HG02973 (cell line): ENCODE results near the gene MIGA2.
A peak's percentile ranks its signal among the peaks of the same experiment; 100 is the strongest.

Experiments
- ATAC-seq: cut with Tn5 transposase; IDR thresholded peaks from one replicate; pipeline ENCODE4 v1.9.1; 2021; ENCODE audit warnings: moderate library complexity; ENCODE audit not compliant: unreplicated experiment

Gene MIGA2

GRCh38 chr9:129071526-129072126 lies 35.2 kb downstream of the MIGA2 start:
- no peak for ATAC-seq

DNA sequence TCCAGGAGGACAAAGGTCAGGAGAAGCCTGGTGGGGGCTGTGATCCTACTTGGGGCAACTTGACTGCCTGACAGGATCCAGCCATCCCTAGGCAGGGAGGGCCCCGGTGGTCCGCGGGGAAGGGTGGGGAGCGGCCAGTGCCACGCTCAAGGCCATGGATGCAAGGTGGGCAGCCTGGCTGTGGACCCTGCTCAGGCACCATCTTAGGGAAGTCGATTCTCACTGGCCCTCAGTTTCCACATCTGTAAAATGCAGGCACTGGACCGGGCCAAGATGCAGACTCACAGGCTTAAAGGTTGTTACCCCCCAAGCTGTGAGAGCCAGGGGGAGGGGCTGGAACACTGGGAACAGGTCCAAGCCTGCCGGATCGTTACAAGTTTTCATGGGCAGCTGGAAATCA lies 35.7 kb downstream of the MIGA2 start:
- ATAC-seq = no peak

GRCh38 chr9:129073404-129073803 lies 37.0 kb downstream of the MIGA2 start:
- ATAC-seq = no peak

DNA sequence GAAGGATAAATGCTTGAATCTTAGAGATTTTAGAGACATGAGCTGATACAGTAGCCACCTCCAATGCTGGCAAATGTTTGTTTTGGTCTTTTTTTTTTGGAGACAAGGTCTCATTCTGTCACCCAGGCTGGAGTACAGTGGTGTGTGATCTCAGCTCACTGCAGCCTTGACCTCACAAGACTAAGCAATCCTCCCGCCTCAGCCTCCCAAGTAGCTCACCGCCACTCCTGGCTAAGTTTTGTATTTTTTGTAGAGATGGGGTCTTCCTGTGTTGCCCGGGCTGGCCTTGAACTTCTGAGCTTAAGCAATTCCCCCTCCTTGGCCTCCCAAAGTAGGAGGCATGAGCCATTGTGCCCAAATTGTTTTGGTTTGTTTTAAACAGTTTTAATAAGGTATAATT lies 37.7 kb downstream of the MIGA2 start:
- no peak for ATAC-seq

DNA sequence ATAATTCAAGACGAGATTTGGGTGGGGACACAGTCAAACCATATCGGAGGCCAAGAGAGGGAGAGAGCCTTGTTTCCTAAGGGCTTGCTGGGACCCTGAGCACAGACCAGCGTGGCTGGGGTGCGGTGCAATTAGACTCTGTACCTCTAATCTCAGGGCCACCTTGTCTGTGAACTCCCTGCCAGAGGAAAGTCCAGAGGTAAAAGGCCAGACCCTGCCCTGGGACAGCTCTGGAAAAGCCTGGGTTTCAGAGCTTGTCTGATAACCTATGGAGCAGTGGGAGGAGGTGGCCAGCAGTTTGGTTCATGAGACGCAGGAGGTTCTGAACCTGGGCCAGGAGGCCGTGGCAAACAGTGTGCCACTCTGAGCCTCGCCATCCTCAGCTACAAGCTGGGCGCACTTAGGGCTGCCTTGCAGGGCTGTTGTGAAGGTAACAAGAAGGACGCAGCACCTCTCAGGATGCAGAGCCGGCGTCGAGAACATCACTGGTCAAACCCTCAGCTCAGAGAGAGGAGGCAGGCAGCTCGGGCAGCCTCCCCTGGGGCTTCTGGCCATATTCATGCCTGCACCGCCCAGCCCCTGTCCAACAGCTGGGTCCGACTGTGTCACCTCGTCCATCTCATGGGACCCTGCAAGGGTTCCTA lies 39.7 kb downstream of the MIGA2 start:
- no peak for ATAC-seq

DNA sequence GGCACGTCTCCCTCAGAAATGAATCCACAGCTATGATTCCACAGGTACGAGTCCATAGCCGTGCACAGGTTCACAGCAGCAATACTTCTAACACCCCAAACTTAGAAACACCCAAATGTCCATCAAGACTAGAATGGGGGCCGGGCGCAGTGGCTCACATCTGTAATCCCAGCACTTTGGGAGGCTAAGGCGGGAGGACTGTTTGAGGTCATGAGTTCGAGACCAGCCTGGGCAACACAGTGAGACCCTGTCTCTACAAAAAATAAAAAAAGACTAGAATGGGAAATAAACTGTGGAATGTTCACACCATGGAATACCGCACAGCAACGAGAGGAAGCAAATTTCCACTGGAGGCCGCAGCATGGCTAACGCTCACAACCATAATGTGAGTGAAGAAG lies 40.2 kb downstream of the MIGA2 start:
- no peak for ATAC-seq

GRCh38 chr9:129077236-129077635 lies 40.8 kb downstream of the MIGA2 start:
- ATAC-seq = no peak

DNA sequence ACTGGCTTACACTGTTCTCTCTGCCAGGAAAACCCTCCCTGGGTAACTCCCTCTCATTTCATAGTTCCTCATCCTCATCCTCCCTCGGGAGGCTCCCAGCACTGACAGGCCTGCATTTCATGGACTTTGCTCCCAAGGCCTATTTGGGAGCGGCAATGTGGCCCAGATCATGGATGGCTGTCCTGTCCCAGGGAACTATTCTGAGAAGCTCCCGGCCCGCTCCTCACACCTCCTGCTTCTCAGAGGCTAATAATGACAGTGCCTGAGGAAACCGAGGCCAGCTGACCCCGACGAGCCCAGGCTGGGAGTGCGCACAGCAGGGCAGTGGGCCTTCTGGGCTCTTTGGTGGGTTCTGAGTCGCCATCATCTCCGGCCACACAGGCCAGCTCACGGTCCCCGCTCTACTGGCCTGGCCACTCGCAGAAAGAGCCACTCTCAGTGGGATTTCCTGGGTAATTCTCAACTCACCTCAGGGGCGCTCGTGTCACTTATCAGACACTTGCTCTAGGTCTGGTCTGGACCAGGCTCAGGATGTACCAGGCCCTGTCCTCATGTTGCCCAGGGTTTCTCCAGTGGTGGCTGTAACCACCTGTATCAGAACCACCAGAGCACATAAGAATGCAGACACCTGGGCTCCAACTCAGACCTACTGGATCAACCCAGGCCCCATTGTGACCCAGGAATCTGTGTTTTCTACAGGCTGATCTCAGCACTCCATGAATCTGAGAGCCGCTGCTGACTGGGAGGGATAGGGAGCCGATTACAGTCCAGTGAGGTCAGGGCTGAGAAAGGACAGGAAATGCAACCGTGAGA lies 42.5 kb downstream of the MIGA2 start:
- no peak for ATAC-seq

DNA sequence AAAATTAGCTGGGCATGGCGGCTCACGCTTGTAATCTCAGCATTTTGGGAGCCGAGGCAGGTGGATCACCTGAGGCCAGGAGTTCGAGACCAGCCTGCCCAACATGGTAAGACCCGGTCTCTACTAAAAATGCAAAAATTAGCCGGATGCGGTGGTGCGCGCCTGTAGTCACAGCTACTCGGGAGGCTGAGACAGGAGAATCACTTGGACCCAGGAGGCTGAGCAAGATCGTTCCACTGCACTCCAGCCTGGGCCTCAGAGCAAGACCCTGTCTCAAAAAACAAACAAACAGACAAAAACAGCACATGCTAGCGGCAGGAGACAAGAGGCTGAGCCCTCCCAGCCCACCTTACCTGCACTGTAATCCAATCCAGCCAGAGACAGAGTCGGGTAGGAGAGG lies 43.4 kb downstream of the MIGA2 start:
- no peak for ATAC-seq

- ATAC-seq = no peak
Measured at GRCh38 chr9:129080298-129080600, 43.8 kb downstream of the MIGA2 start.

DNA sequence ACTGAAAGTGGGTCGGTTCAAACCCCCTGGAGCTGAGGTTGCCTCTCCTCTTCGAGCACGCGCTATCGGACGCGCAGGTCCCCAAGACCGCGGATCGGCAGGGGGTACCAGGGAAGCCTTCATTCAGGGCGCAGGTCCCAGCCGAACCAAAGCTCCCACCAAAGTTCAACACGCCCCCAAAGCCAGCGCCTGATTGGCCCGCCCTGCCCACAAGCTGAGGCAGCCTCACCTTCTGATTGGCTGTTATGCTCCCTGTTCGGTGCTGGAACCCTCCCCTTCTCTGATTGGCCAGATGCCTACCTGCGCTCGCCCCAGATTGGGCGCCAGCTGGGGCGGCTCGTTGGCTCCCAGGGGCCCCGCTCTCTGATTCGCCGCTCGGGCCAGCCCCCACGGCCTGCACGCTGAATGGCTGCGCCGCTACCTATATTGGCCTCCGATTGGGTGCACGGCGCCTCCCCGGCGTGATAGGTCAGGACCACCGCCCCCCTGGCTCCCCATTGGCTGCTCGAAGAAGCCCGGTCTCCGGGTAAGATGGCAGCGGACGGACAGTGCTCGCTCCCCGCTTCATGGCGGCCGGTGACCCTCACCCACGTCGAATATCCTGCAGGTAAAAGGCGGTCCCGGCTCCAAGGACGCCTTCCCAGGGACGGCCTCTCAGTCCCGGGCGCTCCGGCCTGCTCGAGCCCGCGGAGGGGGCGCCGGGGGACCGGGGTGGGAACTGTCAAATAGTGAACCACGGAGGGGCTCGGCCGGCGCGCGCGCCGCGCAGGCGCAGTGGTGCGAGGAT lies 44.4 kb downstream of the MIGA2 start, which contains the start of gene DOLPP1:
Gene DOLPP1, plus strand, starts transcription at position 511 of the 787 bp plus-strand sequence. Its CDS starts 21 bp downstream, at position 532.
- peak; percentile 89 for ATAC-seq

DNA sequence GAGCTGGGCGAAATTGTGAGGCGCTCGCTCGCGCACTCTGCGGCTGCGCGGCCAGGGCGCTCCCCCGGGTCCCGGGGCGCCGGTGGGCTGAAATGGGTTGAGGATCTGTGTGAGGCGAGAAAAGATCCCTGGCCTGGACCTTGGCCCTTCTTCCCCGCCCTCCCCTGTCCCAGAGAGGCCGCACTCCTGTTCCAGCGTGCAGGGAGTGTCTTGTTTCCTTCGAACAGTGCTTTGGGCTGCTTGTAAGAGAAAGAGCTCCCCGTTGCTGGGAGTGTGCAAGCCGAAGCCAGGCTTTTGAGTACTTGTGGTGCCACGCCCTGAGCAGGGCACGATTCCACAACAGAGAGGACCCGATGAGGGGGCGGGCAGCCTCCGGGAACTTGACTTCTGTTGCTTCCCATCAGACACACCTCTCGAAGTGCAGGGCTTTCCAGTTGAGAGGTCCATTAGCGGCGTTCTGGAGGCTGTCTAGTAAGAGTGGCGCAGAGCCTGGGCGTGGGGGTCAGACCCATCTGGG lies 45.0 kb downstream of the MIGA2 start:
- ATAC-seq = no peak

DNA sequence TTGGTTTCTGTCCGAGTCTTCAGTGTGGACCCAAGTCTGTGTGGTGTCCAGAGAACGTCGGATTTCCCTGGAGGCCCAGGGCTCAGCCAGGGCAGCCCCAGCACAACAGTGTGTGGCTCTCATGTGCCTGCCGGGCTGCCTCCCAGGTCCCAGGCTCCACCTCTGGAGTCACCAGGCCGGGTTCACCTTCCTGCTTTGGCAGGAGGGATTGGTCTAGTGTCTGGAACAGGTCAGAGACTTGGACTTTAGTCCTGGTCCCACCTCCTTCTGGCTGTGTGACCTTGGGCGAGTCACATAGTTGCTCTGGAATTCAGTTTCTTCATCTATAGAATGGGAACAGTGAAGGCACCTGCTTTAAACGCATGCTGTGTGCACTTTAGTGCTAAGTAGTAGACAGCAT lies 47.7 kb downstream of the MIGA2 start:
- ATAC-seq = no peak

DNA sequence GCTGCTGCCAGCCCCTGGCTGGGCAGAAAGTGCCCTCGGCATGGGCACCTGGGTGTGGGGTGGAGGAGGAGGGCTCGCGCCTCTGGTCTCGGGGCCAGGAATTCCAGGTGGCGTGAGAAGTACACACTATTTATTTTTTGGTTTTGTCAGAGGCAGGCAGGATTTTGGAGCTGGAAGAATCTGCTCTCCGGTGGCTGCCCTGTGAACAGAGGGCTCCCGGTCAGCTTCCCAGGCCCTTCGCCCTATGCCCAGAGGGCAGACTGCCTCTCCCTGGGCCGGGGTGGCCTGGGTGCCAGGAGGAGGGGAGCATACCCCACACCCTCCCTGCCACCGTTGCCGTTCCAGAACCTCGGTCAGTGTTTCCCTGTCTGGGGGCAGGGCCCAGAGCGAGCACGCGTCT lies 52.8 kb downstream of the MIGA2 start:
- no peak for ATAC-seq

DNA sequence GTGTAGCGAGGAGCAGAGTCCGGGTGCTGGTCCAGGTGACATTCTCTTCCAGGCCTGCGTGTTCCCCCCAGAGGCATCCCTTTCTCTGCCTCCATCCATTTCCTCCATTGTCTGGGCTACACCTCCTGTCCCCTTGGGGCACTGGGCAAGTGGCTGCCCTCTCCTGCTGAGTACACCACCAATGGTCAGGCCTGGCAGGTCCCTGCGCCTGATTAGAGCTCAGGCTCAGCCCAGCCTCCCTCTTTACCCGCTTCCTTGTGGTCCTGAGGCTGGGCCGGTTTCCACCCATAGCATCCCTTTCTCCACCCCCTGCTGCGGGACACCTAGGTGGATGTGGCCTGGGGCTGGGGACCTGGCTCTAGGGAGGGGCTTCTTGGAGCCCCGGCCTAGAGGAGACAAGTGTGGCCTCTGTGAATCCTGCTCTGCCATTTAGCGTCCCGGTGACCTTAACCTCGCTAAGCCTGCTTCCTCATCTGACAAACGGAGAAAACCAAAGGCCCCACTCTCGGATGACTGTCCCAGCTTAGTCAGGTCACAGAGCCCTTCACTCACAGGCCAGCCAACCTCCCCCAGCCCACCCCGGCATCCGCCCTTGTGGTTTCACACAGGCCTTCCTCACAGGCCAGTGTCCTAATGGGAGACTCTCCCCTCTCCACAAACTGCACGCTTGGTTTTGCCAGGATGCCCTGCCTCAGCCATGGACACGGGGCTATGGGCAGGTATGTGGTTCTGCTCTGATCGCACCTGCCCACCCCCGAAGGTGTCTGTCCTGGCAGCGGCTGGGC lies 57.4 kb downstream of the MIGA2 start:
- no peak for ATAC-seq

- no peak for ATAC-seq
Measured at GRCh38 chr9:129094387-129095169, 58.2 kb downstream of the MIGA2 start.

GRCh38 chr9:129095170-129095667 lies 58.8 kb downstream of the MIGA2 start:
- ATAC-seq = no peak

DNA sequence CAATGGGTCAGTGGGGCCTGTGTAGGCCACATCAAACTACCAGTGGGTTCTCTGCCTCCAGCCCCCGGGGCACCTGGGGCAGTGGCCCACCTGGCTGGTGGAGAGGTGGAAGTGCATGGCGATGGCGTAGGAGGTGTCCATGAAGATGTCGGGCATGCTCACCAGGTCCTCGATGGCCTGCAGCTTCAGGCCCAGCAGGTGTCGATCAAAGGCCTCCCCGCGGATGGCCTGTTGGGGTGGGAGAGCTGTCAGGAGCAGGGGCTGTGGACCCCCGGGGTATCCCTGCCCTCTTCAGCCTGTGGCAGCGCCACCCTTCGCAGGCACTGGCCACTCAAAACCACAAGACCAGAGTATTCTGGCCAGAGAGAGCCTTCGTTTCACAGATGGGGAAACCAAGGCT lies 59.5 kb downstream of the MIGA2 start:
- ATAC-seq = no peak

DNA sequence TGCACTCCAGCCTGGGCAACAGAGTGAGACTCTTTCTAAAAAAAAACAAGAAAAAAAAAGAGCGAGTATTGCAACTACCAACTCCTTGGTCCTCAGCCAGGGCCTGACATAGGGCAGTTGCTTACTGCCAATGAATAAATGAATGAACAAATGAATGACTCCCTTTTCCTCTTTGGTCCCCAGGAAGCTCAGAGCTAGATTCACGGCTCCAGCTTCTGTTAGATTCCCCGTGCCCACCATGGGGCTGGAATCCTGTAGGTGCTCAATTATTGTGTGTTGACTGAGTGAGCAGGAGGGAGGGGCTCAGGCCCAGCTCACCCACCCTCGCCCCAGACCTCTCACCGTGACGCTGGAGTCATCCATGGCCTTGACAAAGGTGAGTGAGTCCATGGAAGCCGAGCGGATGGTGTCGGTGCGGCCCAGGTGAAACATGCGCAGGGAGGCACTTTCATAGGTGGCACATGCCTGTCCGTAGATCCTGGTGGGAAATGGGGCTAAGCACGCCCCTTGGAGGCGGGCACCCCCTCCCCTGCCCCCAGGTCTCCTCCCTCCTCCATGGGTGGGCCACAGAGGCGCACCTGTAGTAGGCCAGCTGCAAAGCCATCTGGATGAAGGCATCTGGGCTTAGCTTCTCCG lies 61.4 kb downstream of the MIGA2 start:
- no peak for ATAC-seq
